ENCODE data around the gene TCP1.
"Not testable (repeated sequence)": the region's sequence is repeated elsewhere in the genome, so short reads cannot be mapped to it uniquely, and the experiment has no call there.

Gene TCP1

DNA sequence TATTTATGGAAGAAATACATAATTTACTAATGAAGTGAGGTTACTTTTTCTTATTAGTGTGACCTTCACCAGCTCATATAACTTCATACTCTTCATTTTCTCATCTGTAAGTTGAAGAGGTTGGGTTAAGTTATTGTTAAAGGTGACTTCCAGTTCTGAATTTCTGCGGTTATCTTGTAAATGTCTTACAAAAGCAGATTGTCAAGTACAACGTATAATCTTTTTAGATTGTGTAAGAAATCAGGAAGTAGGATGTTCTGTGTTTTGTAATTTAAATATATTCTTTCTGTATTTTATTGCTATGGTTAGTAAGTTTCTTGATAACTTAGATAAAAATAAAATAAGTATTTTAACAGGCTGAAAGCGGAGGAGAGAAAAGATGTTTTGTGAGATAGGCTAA is 50.1 kb downstream of the TCP1 start:
- no peak for DNase-seq (ENCODE audit: low read depth)

DNA sequence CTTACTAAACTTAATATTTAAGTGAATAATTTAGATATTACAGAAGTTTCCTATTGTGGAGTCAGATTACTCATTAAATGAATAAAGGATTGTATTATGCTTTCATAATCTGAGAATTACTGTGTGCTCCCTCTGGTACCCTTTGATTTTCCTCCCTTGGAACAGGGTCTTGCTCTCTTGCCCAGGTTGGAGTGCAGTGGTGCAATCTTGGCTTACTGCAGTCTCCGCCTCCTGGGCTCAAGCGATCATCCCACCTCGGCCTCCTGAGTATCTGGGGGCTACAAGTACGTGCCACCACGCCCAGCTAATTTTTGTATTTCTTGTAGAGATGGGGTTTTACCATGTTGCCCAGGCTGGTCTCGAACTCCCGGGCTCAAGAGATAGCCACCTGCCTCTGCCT is 52.5 kb downstream of the TCP1 start:
- DNase-seq (ENCODE audit: low read depth) = no peak

DNA sequence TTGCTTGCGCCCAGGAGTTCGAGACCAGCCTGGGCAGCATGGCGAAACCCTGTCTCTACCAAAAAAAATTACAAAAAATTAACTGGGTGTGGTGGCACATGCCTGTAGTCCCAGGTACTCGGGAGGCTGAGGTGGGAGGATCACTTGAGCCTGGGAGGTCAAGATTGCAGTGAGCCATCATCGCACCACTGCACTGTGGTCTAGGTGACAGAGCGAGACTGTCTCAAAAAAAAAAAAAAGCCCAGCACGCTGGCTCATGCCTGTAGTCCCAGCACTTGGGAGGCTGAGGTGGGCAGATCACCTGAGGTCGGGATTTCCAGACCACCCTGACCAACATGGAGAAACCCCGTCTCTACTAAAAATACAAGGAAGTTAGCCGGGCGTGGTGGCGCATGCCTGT is 56.0 kb downstream of the TCP1 start:
- not testable (repeated sequence) for DNase-seq (ENCODE audit: low read depth)

DNA sequence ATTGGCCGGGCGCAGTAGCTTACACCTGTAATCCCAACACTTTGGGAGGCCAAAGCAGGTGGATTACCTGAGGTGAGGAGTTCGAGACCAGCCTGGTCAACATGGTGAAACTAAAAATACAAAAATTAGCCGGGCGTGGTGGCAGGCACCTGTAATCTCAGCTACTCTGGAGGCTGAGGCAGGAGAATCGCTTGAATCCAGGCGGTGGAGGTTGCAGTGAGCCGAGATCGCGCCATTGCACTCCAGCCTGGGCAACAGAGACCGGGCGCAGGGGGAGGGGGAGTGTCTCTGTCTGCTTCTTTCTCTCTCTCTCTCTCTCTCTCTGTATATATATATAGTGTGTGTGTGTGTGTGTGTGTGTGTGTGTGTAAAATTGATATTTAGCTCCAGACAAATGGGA is 56.9 kb downstream of the TCP1 start:
- DNase-seq (ENCODE audit: low read depth) = not testable (repeated sequence)

DNA sequence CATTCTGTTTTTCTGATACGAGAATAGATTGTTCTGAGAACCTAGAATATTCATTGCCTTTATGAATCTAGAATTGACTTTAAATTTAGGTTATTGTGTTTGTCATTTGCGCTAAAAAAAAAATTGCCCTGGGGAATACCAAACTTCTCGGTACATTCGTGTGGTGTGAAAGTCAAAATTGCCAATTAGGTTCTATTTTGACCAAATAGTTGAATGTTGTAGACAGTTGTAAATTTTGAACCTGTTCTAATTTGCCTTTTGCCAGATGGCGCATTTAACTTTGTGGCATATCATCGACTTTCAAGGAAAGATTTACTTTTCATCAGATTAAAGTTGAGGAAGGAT is 59.1 kb downstream of the TCP1 start:
- no peak for DNase-seq (ENCODE audit: low read depth)

DNA sequence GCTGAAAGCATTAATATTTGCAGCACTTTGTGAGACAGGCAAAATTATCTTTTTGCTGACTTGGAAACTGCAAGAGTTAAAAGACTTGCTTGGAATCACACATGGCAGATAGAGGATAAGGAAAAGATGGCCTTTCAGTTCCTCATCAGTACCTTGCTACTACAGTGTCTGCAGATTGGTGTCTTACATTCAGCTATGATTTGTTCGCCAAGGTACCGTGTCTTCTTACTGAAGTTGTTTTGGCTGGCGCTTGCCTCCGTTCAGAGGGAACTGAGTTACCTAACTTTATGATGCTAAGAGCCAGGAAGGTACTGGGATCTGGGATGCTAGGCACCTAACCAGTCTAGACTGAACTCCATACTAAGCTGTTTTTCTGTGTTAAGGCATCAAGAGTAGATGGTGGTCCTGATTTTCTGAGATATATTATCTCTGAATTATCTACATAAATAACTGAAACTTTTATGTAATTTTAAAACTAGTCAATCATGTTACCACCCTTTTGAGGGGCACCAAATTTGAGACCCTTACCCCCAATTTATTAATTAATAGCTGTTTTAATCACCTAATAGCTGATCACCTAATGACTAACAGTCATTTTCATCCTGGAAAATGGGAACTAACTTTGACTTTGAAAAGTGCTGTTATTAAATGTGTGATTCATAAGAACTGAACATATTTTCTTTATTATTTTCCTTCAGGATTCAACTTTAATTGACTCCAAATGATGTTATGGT is 59.6 kb downstream of the TCP1 start:
- no peak for DNase-seq (ENCODE audit: low read depth)

DNA sequence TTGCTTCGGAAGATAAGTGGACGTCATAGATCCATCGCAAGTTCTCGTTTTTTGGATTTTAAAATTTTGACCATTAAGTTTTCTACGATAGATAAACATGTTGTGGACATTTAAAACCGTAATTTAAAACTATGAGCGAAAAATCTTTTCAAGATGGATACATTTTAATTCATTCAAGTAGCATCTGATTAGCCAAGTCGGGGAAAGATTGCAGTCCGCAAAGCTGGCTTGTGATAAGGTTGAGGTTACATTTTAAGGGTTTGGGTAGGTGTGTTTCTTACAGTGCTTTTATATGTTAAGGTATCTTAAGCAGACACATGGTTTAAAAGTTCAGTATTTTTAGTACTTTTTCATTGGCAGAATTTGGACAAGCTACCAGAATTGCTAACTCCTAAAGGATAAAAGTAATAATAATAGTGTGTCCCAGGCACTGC is 60.9 kb downstream of the TCP1 start:
- no peak for DNase-seq (ENCODE audit: low read depth)

All from HS-5 (cell line).